Neutrophil (primary cell): ENCODE results near the gene DPPA3.

Experiments
- H3K27ac ChIP-seq: fragments of 200-600 bp; sonication (generic); 2 replicates; pipeline ENCODE4 v1.5.1; 2016; ENCODE audit warnings: mild to moderate bottlenecking, moderate library complexity
- H3K27me3 ChIP-seq: fragments of 200-600 bp; sonication (generic); 2 replicates; pipeline ENCODE4 v1.6.0; 2016; ENCODE audit warnings: mild to moderate bottlenecking
- H3K36me3 ChIP-seq: fragments of 200-600 bp; sonication (generic); 2 replicates; pipeline ENCODE4 v1.5.1; 2017
- H3K4me1 ChIP-seq, 2 experiments: fragments of 200-600 bp in 1 of 2; sonication (generic) in 1 of 2; 1 replicate in 1 of 2; 2 replicates in 1 of 2; pipeline versions ENCODE4 v1.5.1 to v1.6.1; 2013 to 2016; ENCODE audit warnings: low read depth in 1 of 2, low read length in 1 of 2, mild to moderate bottlenecking in 1 of 2, moderate library complexity in 1 of 2; ENCODE audit not compliant: control insufficient read depth in 1 of 2, insufficient read depth in 1 of 2
- H3K4me3 ChIP-seq, 2 experiments: fragments of 200-600 bp in 1 of 2; sonication (generic) in 1 of 2; 1 replicate in 1 of 2; 2 replicates in 1 of 2; pipeline ENCODE4 v1.5.1; 2013 to 2016; ENCODE audit warnings: low read depth in 1 of 2, low read length in 1 of 2, mild to moderate bottlenecking in 1 of 2, moderate library complexity in 1 of 2
- H3K9me3 ChIP-seq: fragments of 200-600 bp; sonication (generic); 2 replicates; pipeline ENCODE4 v1.5.1; 2016
- CTCF ChIP-seq: fragments of 200-600 bp; sonication (generic); IDR thresholded peaks from 2 replicates; pipeline ENCODE4 v1.5.1; 2016; ENCODE audit warnings: antibody characterized with exemption

Gene DPPA3

DNA sequence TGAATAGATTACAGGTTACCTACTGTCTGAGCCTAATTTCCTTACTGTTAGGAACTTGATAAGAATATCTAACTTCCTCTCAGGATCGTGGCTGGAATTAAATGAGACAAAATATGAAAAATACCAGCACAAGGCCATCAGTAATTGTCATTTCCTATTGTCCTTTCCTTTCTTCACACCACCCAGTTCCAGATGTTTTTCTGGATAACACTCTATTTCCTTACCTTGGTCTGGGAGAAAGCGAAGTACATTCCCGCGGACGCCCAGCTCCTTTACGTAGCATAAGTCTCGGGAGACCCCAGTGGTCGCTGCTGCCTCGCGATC is 16.0 kb upstream of the DPPA3 start:
- H3K4me1 ChIP-seq, result peaks cover 0 to 18% of the 10 kb centered on the region in 2 experiments
- no peaks in the 10 kb centered on the region for H3K9me3 ChIP-seq
- no peaks in the 10 kb centered on the region for H3K36me3 ChIP-seq
- peaks cover 16% of the 10 kb centered on the region for H3K27me3 ChIP-seq
- TF ChIP-seq CTCF, result no peak
- H3K4me3 ChIP-seq, result no peak overlapping the region
- H3K27ac ChIP-seq, result no peak overlapping the region

DNA sequence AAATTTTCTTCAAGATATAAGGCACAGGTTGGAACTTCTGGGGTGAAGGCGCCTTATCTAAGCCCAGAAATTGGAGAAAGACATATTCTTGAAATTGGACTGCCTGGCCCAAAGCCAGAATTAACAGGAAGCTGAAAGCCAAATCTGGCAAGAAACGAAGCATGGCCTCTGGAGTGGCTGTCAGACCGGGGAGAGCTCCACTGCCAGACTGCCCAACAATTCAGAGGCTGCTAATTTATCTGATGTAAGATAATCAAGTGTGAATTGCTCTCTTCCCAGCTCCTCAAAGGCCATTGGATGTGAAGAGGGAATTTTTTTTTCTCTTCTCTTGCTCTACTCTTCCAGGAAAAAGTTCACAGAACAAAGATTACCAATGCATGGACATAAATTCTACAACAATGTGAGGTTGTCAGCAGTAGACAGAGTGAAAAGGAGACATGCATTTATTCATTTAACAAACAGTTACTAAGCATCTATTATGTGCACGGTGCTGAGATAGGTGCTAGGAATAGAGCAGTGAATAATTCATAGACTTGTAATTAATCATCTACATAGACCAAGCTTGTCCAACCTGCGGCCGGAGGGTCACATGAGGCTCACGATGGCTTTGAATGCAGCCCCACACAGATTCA is 15.6 kb upstream of the DPPA3 start, which contains the start of gene GDF3:
Gene GDF3 (minus strand): TSS at position 210 of the 632 bp plus-strand sequence. CDS start 47 bp downstream, at position 163.
- peaks cover 16% of the 10 kb centered on the region for H3K27me3 ChIP-seq
- H3K9me3 ChIP-seq, result no peaks in the 10 kb centered on the region
- H3K27ac ChIP-seq, result no peak within 1 kb of the TSS
- no peak within 1 kb of the TSS for H3K4me3 ChIP-seq
- H3K36me3 ChIP-seq, result no peaks in the 10 kb centered on the region
- peaks cover 0 to 18% of the 10 kb centered on the region in 2 experiments for H3K4me1 ChIP-seq
- no peak for TF ChIP-seq CTCF

DNA sequence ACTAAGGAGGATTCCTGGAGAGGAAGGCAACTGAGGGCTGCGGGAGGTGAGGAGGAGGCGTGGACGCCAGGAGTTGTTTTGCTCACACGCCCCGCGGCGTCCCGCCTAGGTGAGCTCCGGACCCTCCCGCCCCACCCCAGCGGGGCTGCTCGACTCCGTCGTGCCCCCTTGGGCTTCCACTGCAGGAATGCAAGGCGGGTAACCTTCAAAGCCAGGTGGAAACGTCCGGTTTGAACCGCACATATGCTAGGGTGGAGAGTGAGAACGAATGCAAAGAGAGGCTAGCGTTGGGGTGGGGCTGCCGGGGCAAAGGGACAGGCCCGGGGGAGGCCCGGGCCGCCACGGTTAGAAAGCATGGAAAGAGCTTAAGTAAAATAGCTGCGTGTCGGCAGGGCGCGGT is 5.4 kb upstream of the DPPA3 start:
- no peak for TF ChIP-seq CTCF
- no peaks in the 10 kb centered on the region for H3K4me1 ChIP-seq
- no peak overlapping the region for H3K27ac ChIP-seq
- no peak overlapping the region for H3K4me3 ChIP-seq
- no peaks in the 10 kb centered on the region for H3K9me3 ChIP-seq
- no peaks in the 10 kb centered on the region for H3K27me3 ChIP-seq
- no peaks in the 10 kb centered on the region for H3K36me3 ChIP-seq

- H3K4me3 ChIP-seq, result no peak overlapping the region
- H3K9me3 ChIP-seq, result no peaks in the 10 kb centered on the region
- no peak for TF ChIP-seq CTCF
- H3K36me3 ChIP-seq, result no peaks in the 10 kb centered on the region
- H3K27me3 ChIP-seq, result no peaks in the 10 kb centered on the region
- H3K27ac ChIP-seq, result no peak overlapping the region
- H3K4me1 ChIP-seq, result no peaks in the 10 kb centered on the region
Measured at GRCh38 chr12:7709969-7710675, 1.1 kb upstream of the DPPA3 start.

- no peaks in the 10 kb centered on the region for H3K4me1 ChIP-seq
- no peak overlapping the region for H3K27ac ChIP-seq
- peaks cover 4% of the 10 kb centered on the region for H3K36me3 ChIP-seq
- no peaks in the 10 kb centered on the region for H3K27me3 ChIP-seq
- no peak overlapping the region for H3K4me3 ChIP-seq
- TF ChIP-seq CTCF, result no peak
- no peaks in the 10 kb centered on the region for H3K9me3 ChIP-seq
Measured at GRCh38 chr12:7712841-7713442, 1.7 kb downstream of the DPPA3 start.
